Pulmonary artery endothelial cell (primary cell): Measurements from ENCODE around the gene MAPK10. TPM values are rescaled to one million over a fixed set of nuclear protein-coding genes. Genes with fewer than 3 reads are reported as not detected.
"Not testable (repeated sequence)": the region's sequence is repeated elsewhere in the genome, so short reads cannot be mapped to it uniquely, and the experiment has no call there.

Source experiments
- DNase-seq: peaks from one replicate; pipeline ENCODE4 v3.0.0-alpha.2; 2011; ENCODE audit warnings: low read depth, low spot score
- total RNA-seq: library from RNA; depleted of rRNA; stranded (reverse); fragments of >200 nt; gene quantifications from 2 replicates; pipeline ENCODE4 v1.2.3, GENCODE V29; 2014

The MAPK10 gene
- total RNA-seq, 1 donor from 2014 or later, result 0.20 TPM

GRCh38 chr4:85970535-85970934 is 389.3 kb downstream of the MAPK10 start:
- DNase-seq, result no peak

DNA sequence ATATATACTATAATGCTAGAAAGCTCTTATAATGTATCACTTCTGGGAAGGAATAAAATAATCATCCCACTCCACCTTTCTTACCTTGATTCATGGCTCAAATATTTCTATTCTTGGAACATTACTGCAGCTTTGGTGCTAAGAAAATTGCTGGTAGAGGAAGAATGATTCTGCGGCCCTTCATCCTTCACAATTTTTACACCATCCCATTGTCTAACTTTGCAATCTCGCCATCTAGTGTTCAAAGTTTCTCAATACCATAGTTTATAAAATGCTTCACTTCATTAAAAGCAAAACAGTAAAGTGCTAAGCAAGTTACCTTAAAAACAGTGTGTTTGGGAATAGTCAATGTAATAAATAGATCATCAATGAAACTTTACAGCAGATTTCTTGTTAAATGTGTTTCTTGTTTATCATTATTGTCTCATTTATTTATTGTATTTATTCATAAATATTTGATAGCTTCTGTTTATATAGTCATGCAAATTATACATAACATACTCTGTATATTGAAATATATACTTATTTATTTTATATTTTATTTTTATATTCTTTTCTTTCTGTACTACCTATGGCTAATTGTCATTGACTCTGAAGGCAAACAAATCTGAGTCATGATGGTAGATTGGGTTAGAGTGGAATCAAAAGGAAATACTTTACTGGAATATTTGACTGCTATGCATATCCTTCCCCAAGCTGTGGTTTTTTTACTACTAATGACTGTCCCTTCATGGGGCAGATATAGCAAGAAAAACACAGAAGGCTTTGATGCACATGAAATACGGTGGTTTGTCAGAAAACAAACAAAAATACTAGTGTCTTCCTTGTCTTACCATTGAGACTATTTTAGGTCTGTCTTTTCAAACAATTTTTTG is 390.7 kb downstream of the MAPK10 start:
- no peak for DNase-seq

DNA sequence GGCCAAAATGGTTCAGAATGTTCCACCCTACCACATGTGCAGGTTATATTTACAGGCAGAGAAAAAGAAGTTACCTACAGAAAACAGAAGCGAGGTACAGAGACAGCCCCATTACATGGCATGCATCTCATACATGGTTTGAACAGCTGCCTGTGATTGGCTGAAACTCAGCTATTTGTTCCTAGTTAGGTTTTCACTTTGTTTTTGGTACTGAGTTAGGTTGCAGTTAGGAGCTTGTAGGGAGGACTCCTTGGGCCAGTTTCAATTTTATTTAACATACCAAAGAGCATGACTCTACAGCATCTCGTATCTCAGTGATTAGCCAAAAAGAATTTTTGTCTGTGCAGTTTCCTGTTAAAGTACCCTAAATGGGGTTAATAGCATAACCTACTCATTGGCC is 392.0 kb downstream of the MAPK10 start:
- no peak for DNase-seq

- no peak for DNase-seq
Measured at GRCh38 chr4:85966373-85966772, 393.5 kb downstream of the MAPK10 start.

- no peak for DNase-seq
Measured at GRCh38 chr4:85965529-85965928, 394.3 kb downstream of the MAPK10 start.

DNA sequence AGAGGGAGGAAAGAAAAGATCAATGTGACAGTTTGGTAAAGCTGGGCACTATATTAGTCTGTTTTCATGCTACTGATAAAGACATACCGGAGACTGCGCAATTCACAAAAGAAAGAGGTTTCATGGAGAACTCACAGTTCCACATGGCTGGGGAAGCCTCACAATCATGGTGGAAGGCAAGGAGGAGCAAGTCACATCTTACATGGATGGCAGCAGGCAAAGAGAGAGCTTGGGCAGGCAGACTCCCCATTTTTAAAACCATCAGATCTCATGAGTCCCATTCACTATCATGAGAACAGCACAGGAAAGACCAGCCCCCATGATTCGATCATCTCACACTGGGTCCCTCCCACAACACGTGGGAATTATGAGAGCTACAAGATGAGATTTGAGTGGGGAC is 394.8 kb downstream of the MAPK10 start:
- not testable (repeated sequence) for DNase-seq

- DNase-seq, result no peak
Measured at GRCh38 chr4:85964298-85964697, 395.6 kb downstream of the MAPK10 start.

- no peak for DNase-seq
Measured at GRCh38 chr4:85963231-85963630, 396.6 kb downstream of the MAPK10 start.

GRCh38 chr4:85961887-85962286 is 398.0 kb downstream of the MAPK10 start:
- no peak for DNase-seq

- DNase-seq, result no peak
Measured at GRCh38 chr4:85956293-85956945, 403.4 kb downstream of the MAPK10 start.

DNA sequence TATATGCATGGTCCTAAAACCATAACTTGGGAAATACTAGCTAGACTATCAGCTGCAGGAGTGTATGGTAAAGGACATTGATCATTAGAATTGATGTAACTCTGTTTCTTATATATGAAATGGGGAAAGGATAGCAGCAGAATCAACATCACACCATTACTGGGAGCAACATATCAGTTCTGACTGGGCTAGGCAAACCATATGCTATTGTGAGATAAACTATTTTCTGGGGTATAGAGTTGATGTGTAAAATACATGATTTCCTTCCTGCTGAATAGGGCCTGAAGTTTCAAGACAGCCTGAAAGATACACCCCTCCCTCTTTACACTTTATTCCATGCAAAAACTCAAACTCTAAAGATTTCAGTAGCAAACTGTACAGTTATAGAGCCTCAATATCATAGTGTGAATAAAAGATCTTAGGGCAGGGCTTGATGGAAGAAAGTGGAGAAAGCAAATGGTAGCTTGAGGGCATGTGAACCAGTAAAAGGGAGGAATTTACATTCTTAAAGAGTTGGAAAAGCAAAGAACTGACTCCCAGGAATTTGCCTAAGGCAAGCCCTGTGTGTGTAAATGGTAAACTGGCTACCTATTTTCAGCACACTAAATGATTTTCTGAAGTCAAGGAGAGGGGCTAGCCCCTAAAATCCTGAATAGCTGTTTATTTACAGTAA is 404.1 kb downstream of the MAPK10 start:
- no peak for DNase-seq

GRCh38 chr4:85953651-85954018 is 406.2 kb downstream of the MAPK10 start:
- DNase-seq, result no peak

DNA sequence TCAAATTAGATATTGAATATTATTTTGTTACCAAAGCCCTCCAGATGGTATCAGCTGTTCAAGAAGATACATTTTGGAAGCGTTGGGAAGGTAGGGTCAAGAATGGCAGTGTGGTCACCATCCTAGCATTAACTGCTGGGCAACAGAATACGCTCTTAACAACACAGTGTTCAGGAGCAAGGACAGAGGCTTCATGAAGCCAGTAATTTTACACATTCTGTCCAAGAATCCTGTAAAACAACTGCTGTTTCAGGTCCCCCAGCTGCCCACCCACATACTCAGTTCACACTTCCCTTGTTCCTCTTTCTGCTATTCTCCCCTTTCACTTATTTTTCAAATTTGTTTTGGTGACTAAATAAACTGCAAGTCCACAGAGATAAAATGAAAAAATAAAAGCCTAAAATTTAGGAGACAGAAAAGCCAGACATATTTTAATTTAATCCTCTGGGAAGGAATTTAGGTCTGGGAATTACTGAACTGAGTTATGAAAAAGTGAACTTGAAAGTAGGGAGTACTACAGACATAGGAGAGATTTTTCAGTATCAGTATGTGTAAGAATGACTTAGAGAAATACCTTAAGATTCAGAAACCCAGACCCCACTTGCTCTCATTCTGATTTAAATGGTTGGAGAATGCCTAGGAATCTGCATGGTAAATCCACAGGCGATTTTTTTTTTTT is 406.7 kb downstream of the MAPK10 start:
- DNase-seq, result no peak

GRCh38 chr4:85952528-85952927 is 407.3 kb downstream of the MAPK10 start:
- DNase-seq, result peak; percentile 69

DNA sequence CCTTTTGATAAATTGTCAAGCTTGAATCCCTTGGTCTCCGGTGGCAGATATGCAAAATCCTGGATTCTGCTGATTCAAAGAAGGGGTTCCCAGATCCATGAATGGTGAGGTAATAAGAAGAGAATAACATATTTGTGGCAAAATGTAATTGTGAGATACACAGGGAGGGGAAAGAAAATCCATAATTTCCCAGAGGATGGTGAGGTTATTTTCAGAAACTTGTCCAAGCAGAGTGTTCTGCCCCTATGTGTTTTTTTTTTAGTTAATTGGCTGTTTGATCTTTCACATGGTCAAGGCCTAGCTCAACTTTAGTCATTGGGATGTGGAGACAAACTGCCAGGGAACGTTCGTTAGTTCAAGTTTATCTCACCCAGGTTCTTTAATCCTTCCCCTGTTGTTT is 408.8 kb downstream of the MAPK10 start:
- no peak for DNase-seq

- no peak for DNase-seq
Measured at GRCh38 chr4:85946821-85947220, 413.0 kb downstream of the MAPK10 start.

- DNase-seq, result no peak
Measured at GRCh38 chr4:85942107-85942506, 417.7 kb downstream of the MAPK10 start.

GRCh38 chr4:85940151-85940550 is 419.7 kb downstream of the MAPK10 start:
- no peak for DNase-seq
